K562 (cell line): ENCODE measurements around the gene PRSS53. TPM values are rescaled to one million over a fixed set of nuclear protein-coding genes. Genes with fewer than 3 reads are reported as not detected.

Experiments used
- ATAC-seq: fragments of 200-7000 bp; cut with Tn5 transposase; 3 replicates; pipeline ENCODE4 v1.9.1; 2020; ENCODE audit warnings: moderate library complexity
- BruUV-seq: library from RNA; stranded (reverse); fragments of 400-500 nt; replicated peaks from 2 replicates; lab custom pipeline; 2021; lab: Mats Ljungman, UMichigan
- CTCF ChIA-PET: fragments of 300-600 bp; formaldehyde crosslinking; extraction: SDS; loops from one replicate; lab custom pipeline; 2021; ENCODE audit warnings: low intra/inter-chr PET ratio; lab: Yijun Ruan, JAX
- POLR2A ChIA-PET: fragments of 300-600, 350-650 bp; sonication (Branson Sonifier 250); formaldehyde crosslinking; extraction: SDS; loops from one replicate; lab custom pipeline; 2021; ENCODE audit warnings: antibody characterized with exemption, inconsistent platforms; lab: Yijun Ruan, JAX
- DNase-seq, 4 experiments: peaks; one replicate each; pipeline versions ENCODE4 v3.0.0 to v3.0.0-alpha.2; 2011 to 2018; ENCODE audit warnings: low spot score in 3 of 4, mixed read lengths in 3 of 4; ENCODE audit errors: extremely low read depth in 1 of 4
- FAIRE-seq: peaks from 2 replicates; lab custom pipeline; 2011; peaks lifted over from hg19 to GRCh38; lab: Jason Lieb, UNC
- H2AFZ ChIP-seq: 2 replicates; pipeline ENCODE4 v1.6.0; 2011; ENCODE audit warnings: low read depth, low read length, control low read depth, inconsistent platforms
- H3K27ac ChIP-seq: fragments of 200-600 bp; 3 replicates; pipeline ENCODE4 v1.8.0; 2011; ENCODE audit warnings: low read depth, mild to moderate bottlenecking, control low read depth, inconsistent platforms, low read length, moderate library complexity, mixed read lengths; ENCODE audit errors: extremely low read depth
- H3K27me3 ChIP-seq, 2 experiments: fragments of 300-600 bp in 1 of 2; 2 replicates in 1 of 2; 3 replicates in 1 of 2; pipeline versions ENCODE4 v1.6.0 to v1.8.0; 2011; ENCODE audit warnings: inconsistent platforms in 2 of 2, low read length in 2 of 2, mild to moderate bottlenecking in 1 of 2, mixed read lengths in 1 of 2, moderate library complexity in 1 of 2; ENCODE audit not compliant: control insufficient read depth in 2 of 2, insufficient read depth in 2 of 2
- H3K36me3 ChIP-seq: fragments of 300-600 bp; 3 replicates; pipeline ENCODE4 v1.8.0; 2011; ENCODE audit warnings: mild to moderate bottlenecking, low read length, inconsistent platforms; ENCODE audit not compliant: control insufficient read depth, insufficient read depth
- H3K4me1 ChIP-seq, 2 experiments: fragments of 200-600 bp in 1 of 2; replicated peaks in 1 of 2; 2 replicates in 1 of 2; 3 replicates in 1 of 2; pipeline versions ENCODE4 v1.5.1 to v1.8.0; 2011; ENCODE audit warnings: inconsistent platforms in 2 of 2, low read length in 2 of 2, mild to moderate bottlenecking in 1 of 2, mixed read lengths in 1 of 2, moderate library complexity in 1 of 2; ENCODE audit not compliant: control insufficient read depth in 2 of 2, insufficient read depth in 2 of 2
- H3K4me2 ChIP-seq: 2 replicates; pipeline ENCODE4 v1.6.1; 2011; ENCODE audit warnings: low read length, control low read depth, inconsistent platforms, mixed read lengths; ENCODE audit not compliant: insufficient read depth
- H3K4me3 ChIP-seq: fragments of 200-600 bp; sonication (generic), shearing (Covaris generic); 2 replicates; pipeline ENCODE4 v1.5.1; 2016; ENCODE audit warnings: control low read depth, inconsistent platforms
- H3K79me2 ChIP-seq: fragments of 200-600 bp; 3 replicates; pipeline ENCODE4 v1.8.0; 2011; ENCODE audit warnings: low read length, inconsistent platforms; ENCODE audit not compliant: control insufficient read depth, insufficient read depth
- H3K9ac ChIP-seq, 2 experiments: 2 replicates each; pipeline versions ENCODE4 v1.6.0 to v1.6.1; 2011; ENCODE audit warnings: low read depth in 2 of 2, low read length in 2 of 2, control low read depth in 1 of 2, inconsistent platforms in 1 of 2, mild to moderate bottlenecking in 1 of 2, mixed read lengths in 1 of 2; ENCODE audit not compliant: insufficient read depth in 1 of 2
- H3K9me1 ChIP-seq: one replicate; pipeline ENCODE4 v1.6.0; 2011; ENCODE audit warnings: inconsistent platforms, mild to moderate bottlenecking, low read length, moderate library complexity; ENCODE audit not compliant: control insufficient read depth, insufficient read depth
- H3K9me3 ChIP-seq: replicated peaks from 2 replicates; pipeline ENCODE4 v1.5.1; 2011; ENCODE audit warnings: low read depth, low read length, inconsistent platforms; ENCODE audit not compliant: control insufficient read depth, insufficient read depth
- H4K20me1 ChIP-seq: replicated peaks from 2 replicates; pipeline ENCODE4 v1.6.1; 2011; ENCODE audit warnings: low read length, inconsistent platforms, mixed read lengths; ENCODE audit not compliant: control insufficient read depth, insufficient read depth
- CBFA2T2 ChIP-seq: fragments of 450-650 bp; conservative IDR thresholded peaks from 2 replicates; pipeline ENCODE4 v1.6.1; 2017; ENCODE audit warnings: mild to moderate bottlenecking
- CEBPB ChIP-seq: fragments of 450-650 bp; IDR thresholded peaks from 2 replicates; pipeline ENCODE4 v1.6.1; 2016; ENCODE audit warnings: missing genetic modification characterization, missing compliant biosample characterization
- E2F4 ChIP-seq: sonication (generic); formaldehyde crosslinking; IDR thresholded peaks from 2 replicates; pipeline ENCODE4 v1.8.0; 2022; ENCODE audit warnings: mild to moderate bottlenecking, low read depth, missing genetic modification reagents
- ETS1 ChIP-seq: conservative IDR thresholded peaks from 2 replicates; pipeline ENCODE4 v1.6.1; 2011; ENCODE audit warnings: low read depth, mild to moderate bottlenecking, low read length; ENCODE audit not compliant: control insufficient read depth
- HDGF ChIP-seq: fragments of 450-650 bp; IDR thresholded peaks from 2 replicates; pipeline ENCODE4 v1.6.1; 2016
- MBD2 ChIP-seq: sonication (generic); IDR thresholded peaks from 2 replicates; pipeline ENCODE4 v1.6.1; 2016; ENCODE audit warnings: low read depth, borderline replicate concordance
- NFIC ChIP-seq: fragments of 450-650 bp; IDR thresholded peaks from 2 replicates; pipeline ENCODE4 v1.6.1; 2017; ENCODE audit warnings: mild to moderate bottlenecking, inconsistent platforms
- NR0B1 ChIP-seq: fragments of 450-650 bp; IDR thresholded peaks from one replicate; pipeline ENCODE4 v1.6.1; 2018; ENCODE audit warnings: mild to moderate bottlenecking, moderate library complexity; ENCODE audit not compliant: partially characterized antibody
- POLR2B ChIP-seq: fragments of 450-650 bp; IDR thresholded peaks from 2 replicates; pipeline ENCODE4 v1.6.1; 2018; ENCODE audit warnings: low read depth; ENCODE audit not compliant: partially characterized antibody
- PTTG1 ChIP-seq: fragments of 450-650 bp; IDR thresholded peaks from 2 replicates; pipeline ENCODE4 v1.6.1; 2016; ENCODE audit warnings: low read depth, mild to moderate bottlenecking, missing genetic modification characterization, missing compliant biosample characterization
- RAD51 ChIP-seq: fragments of 450-650 bp; IDR thresholded peaks from 2 replicates; pipeline ENCODE4 v1.7.1; 2016; ENCODE audit warnings: low read depth, mild to moderate bottlenecking, borderline replicate concordance
- SREBF2 ChIP-seq: sonication (generic); formaldehyde crosslinking; IDR thresholded peaks from 2 replicates; pipeline ENCODE4 v1.4.0; 2020; ENCODE audit warnings: mild to moderate bottlenecking, missing genetic modification reagents
- SRF ChIP-seq, 2 experiments: fragments of 250-450, 450-650 bp in 1 of 2; sonication (Bioruptor Pico) in 1 of 2; sonication (generic) in 1 of 2; formaldehyde crosslinking; IDR thresholded peaks; 2 replicates each; pipeline versions ENCODE4 v1.5.0 to v1.5.1; 2020 to 2022; ENCODE audit warnings: mild to moderate bottlenecking in 1 of 2, missing genetic modification reagents in 1 of 2
- TOE1 ChIP-seq, 2 experiments: fragments of 450-650 bp in 1 of 2; sonication (generic) in 1 of 2; formaldehyde crosslinking in 1 of 2; IDR thresholded peaks; 2 replicates each; pipeline versions ENCODE4 v1.7.1 to v1.8.0; 2016 to 2022; ENCODE audit warnings: borderline replicate concordance in 2 of 2, mild to moderate bottlenecking in 2 of 2, antibody characterized with exemption in 1 of 2, inconsistent platforms in 1 of 2, low read depth in 1 of 2, missing genetic modification reagents in 1 of 2, moderate library complexity in 1 of 2
- WGBS: fragments of 100-300 bp; shearing (Covaris generic); methylation state at CpG from one replicate; pipeline ENCODE4 v1.1.6; 2016; ENCODE audit warnings: low coverage, mixed read lengths; ENCODE audit not compliant: insufficient coverage; ENCODE audit errors: missing lambda C conversion rate; 5-methylcytosine and 5-hydroxymethylcytosine counted together
- in situ Hi-C: fragments of 300-500 bp; cut with MboI; formaldehyde crosslinking; loops from 4 replicates; pipeline ENCODE4 v1.15.0; 2018; ENCODE audit warnings: inconsistent platforms, mixed read lengths
- intact Hi-C: fragments of 100-400 bp; cut with micrococcal nuclease; formaldehyde crosslinking; loops from 2 replicates; pipeline ENCODE4 v1.14.2; 2022
- polyA plus RNA-seq, 8 experiments: library from polyadenylated mRNA; depleted of rRNA in 4 of 8; stranded (reverse) in 5 of 8; unstranded in 3 of 8; fragments of >200 nt; fragmentation: Nextera tagmentation in 2 of 8; fragmentation: Illumina TruSeq in 1 of 8; extraction: Ambion mirVana in 2 of 8; extraction: Trizol in 1 of 8; gene quantifications; 2 replicates each; pipeline versions ENCODE4 v1.2.1 to v1.2.3, GENCODE V29; 2011 to 2014; ENCODE audit warnings: inconsistent platforms in 1 of 8, missing spikeins in 1 of 8
- total RNA-seq, 7 experiments: library from RNA; depleted of rRNA in 6 of 7; stranded (reverse); fragments of >200 nt in 6 of 7; fragmentation: Illumina TruSeq in 2 of 7; extraction: Trizol in 2 of 7; gene quantifications; 2 replicates each; pipeline versions ENCODE4 v1.2.1 to v1.2.3, GENCODE V29; 2011 to 2021; ENCODE audit warnings: low replicate concordance in 1 of 7

The PRSS53 gene
- total and polyA plus RNA-seq, 9 of the 15 experiments (the other 6 are each of a cell fraction or from before 2014, with no cell fraction given) = 0.40 to 1.9 (median 0.78) TPM; not detected in 2

GRCh38 chr16:31135535-31136286 is 47.0 kb upstream of the PRSS53 start, which contains the start of gene PRSS8 (continued):
- TF ChIP-seq E2F4 (no peak), NFIC (no peak), SREBF2 (CRISPR knock-in tag) (no peak), CBFA2T2 (no peak), SRF (CRISPR knock-in tag; IDR thresholded peaks at IDR 0.05) (no peak)
- TF ChIP-seq, all 486 proteins: peak for 47

GRCh38 chr16:31134625-31135534 is 46.1 kb upstream of the PRSS53 start:
- CTCF ChIA-PET = no interaction called here
- intact Hi-C loops = no loop called here
- TF ChIP-seq MBD2 (no peak), POLR2B (no peak), CEBPB (tag) (peak; percentile 46), NR0B1 (no peak), HDGF (0 out of 2 replicates have a peak, but pooled peaks have one; percentile 24), PTTG1 (tag) (no peak), RAD51 (peak; percentile 80), ETS1 (no peak), TOE1 (IDR thresholded peaks at IDR 0.05; ENCODE audit: borderline replicate concordance) (peak; percentile 83; the same call in 1 of the 2 replicates), TOE1 (CRISPR knock-in tag; IDR thresholded peaks at IDR 0.05; ENCODE audit: borderline replicate concordance, low read depth) (no peak)

More at GRCh38 chr16:31134625-31135534, 46.1 kb upstream of the PRSS53 start:
- Histone ChIP-seq H2AFZ (peak overlapping the region; percentile 65), H3K36me3 (peaks cover 27% of the 10 kb centered on the region; the same call in 2 of the 3 replicates), H3K9me1 (no peaks in the 10 kb centered on the region), H3K4me2 (peak overlapping the region; percentile 81), H3K9me3 (no peaks in the 10 kb centered on the region), H3K4me1 (peaks cover 31 to 79% of the 10 kb centered on the region in 2 experiments), H4K20me1 (no peaks in the 10 kb centered on the region), H3K27me3 (no peaks in the 10 kb centered on the region), H3K9ac (peak overlapping the region; percentile 36 to 87), H3K27ac (peak overlapping the region; percentile 41; the same call in 1 of the 3 replicates), H3K4me3 (peak overlapping the region; percentile 26; the same call in 1 of the 2 replicates), H3K79me2 (no peaks in the 10 kb centered on the region)
- in situ Hi-C loops = no loop called here
- peak; percentile 67 for FAIRE-seq
- DNase-seq = peak in 2 of 4 experiments; percentile 19 to 48
- peak; percentile 81 for ATAC-seq
- WGBS = 32% methylated on average over 12 of the region's 18 CpGs
- POLR2A ChIA-PET = interaction anchor here (0.6 to 4.2 kb wide), 8 partner anchors 9 to 45 kb away, joined by 3 to 23 read pairs (median 4); partner anchors contain the start of genes FUS and KAT8
- TSS peak; percentile 53 for BruUV-seq
